ENCODE results near the gene TRDN. TPM values are rescaled to one million over a fixed set of nuclear protein-coding genes. Genes with fewer than 3 reads are reported as not detected.

TRDN gene
- total and polyA plus RNA-seq, 2 donors (not counting 1 experiment from before 2014, with no cell fraction given) = not detected

DNA sequence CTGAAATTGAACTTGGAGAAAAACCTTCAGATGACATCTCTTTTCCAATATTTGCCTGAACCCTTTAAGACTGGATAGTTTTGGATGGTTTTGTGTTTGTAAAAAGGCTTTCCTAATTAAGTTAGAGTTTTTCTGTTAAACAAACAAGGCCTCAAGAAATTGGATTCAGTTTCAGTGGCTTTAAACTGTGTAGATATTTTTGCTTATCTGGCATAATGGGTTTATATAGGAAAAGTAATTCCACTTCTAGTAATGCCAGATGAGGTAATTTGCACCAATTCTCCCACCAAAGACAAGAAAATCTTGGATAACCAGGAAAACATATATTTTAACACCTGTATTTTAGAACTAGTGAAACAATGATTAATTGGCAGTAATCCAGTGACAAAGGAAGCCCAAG lies 12.0 kb upstream of the TRDN start:
- Histone ChIP-seq H3K9ac (ENCODE audit: insufficient read depth, low read length) (no peak overlapping the region), H3K4me2 (ENCODE audit: extremely low read depth, insufficient read depth, low read length) (no peak overlapping the region), H3K4me3 (replicated peaks in 1 of 4; ENCODE audit: control extremely low read depth in 1 of 4, insufficient read depth in 1 of 4, low read depth in 3 of 4, low read length in 4 of 4) (no peak overlapping the region), H3K9me3 (ENCODE audit: control insufficient read depth, insufficient read depth, low read depth, low read length) (no peaks in the 10 kb centered on the region), H3K36me3 (ENCODE audit: control insufficient read depth, insufficient read depth, low read length) (no peaks in the 10 kb centered on the region), H2AFZ (ENCODE audit: low read length) (no peak overlapping the region), H4K20me1 (ENCODE audit: control insufficient read depth, extremely low read depth, insufficient read depth, low read length) (no peaks in the 10 kb centered on the region), H3K27ac (ENCODE audit: insufficient read depth, low read length) (no peak overlapping the region), H3K4me1 (ENCODE audit: control insufficient read depth, extremely low read depth, insufficient read depth, low read length) (no peaks in the 10 kb centered on the region), H3K27me3 (ENCODE audit: control insufficient read depth, insufficient read depth, low read length) (no peaks in the 10 kb centered on the region), H3K79me2 (ENCODE audit: control insufficient read depth, insufficient read depth, low read length) (no peaks in the 10 kb centered on the region)
- TF ChIP-seq, protein P1, sequence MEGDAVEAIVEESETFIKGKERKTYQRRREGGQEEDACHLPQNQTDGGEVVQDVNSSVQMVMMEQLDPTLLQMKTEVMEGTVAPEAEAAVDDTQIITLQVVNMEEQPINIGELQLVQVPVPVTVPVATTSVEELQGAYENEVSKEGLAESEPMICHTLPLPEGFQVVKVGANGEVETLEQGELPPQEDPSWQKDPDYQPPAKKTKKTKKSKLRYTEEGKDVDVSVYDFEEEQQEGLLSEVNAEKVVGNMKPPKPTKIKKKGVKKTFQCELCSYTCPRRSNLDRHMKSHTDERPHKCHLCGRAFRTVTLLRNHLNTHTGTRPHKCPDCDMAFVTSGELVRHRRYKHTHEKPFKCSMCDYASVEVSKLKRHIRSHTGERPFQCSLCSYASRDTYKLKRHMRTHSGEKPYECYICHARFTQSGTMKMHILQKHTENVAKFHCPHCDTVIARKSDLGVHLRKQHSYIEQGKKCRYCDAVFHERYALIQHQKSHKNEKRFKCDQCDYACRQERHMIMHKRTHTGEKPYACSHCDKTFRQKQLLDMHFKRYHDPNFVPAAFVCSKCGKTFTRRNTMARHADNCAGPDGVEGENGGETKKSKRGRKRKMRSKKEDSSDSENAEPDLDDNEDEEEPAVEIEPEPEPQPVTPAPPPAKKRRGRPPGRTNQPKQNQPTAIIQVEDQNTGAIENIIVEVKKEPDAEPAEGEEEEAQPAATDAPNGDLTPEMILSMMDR (conservative IDR thresholded peaks at IDR 0.05 in 1 of 2, IDR thresholded peaks at IDR 0.05 in 1 of 2; ENCODE audit: low read depth in 1 of 2, low read length in 2 of 2) = no peak
- TF ChIP-seq EZH2 (IDR thresholded peaks at IDR 0.05; ENCODE audit: low read length, missing control alignments) = no peak
- DNase-seq (ENCODE audit: low read depth in 2 of 2) = no peak

DNA sequence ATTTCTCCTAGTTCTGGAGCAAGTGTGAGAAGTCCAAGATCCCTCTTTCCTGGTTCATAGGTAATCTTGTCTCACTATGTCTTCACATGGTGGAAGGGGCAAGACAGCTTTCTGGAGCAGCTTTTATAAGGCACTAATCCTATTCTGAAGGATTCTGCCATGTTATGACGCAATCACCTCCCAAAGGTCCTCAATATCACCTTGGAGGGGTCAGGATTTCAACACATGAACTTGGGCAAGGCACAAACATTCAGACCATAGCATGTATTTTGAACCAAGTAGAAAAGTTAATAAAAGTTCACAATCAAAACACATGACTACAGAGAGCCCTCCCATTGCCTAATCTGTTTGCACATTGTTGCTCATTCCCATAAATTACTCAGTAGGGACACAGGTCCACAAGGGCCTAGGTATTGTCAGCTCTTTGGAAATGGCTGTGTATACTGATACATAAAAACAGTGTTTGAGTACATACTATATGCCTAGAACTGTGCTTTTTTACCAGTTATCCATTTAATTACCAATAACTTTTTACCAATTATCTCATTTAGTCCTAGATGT lies 11.3 kb upstream of the TRDN start:
- H3K4me2 ChIP-seq (ENCODE audit: extremely low read depth, insufficient read depth, low read length) = no peak overlapping the region
- no peaks in the 10 kb centered on the region for H3K79me2 ChIP-seq (ENCODE audit: control insufficient read depth, insufficient read depth, low read length)
- no peaks in the 10 kb centered on the region for H3K36me3 ChIP-seq (ENCODE audit: control insufficient read depth, insufficient read depth, low read length)
- TF ChIP-seq EZH2 (IDR thresholded peaks at IDR 0.05; ENCODE audit: low read length, missing control alignments) = no peak
- TF ChIP-seq, protein P1 (conservative IDR thresholded peaks at IDR 0.05 in 1 of 2, IDR thresholded peaks at IDR 0.05 in 1 of 2; ENCODE audit: low read depth in 1 of 2, low read length in 2 of 2) = no peak
- no peaks in the 10 kb centered on the region for H3K27me3 ChIP-seq (ENCODE audit: control insufficient read depth, insufficient read depth, low read length)
- no peaks in the 10 kb centered on the region for H4K20me1 ChIP-seq (ENCODE audit: control insufficient read depth, extremely low read depth, insufficient read depth, low read length)
- H3K4me3 ChIP-seq (replicated peaks in 1 of 4; ENCODE audit: control extremely low read depth in 1 of 4, insufficient read depth in 1 of 4, low read depth in 3 of 4, low read length in 4 of 4) = no peak overlapping the region
- no peak for DNase-seq (ENCODE audit: low read depth in 2 of 2)
- no peak overlapping the region for H3K27ac ChIP-seq (ENCODE audit: insufficient read depth, low read length)
- no peak overlapping the region for H2AFZ ChIP-seq (ENCODE audit: low read length)
- no peaks in the 10 kb centered on the region for H3K9me3 ChIP-seq (ENCODE audit: control insufficient read depth, insufficient read depth, low read depth, low read length)
- no peaks in the 10 kb centered on the region for H3K4me1 ChIP-seq (ENCODE audit: control insufficient read depth, extremely low read depth, insufficient read depth, low read length)
- H3K9ac ChIP-seq (ENCODE audit: insufficient read depth, low read length) = no peak overlapping the region

DNA sequence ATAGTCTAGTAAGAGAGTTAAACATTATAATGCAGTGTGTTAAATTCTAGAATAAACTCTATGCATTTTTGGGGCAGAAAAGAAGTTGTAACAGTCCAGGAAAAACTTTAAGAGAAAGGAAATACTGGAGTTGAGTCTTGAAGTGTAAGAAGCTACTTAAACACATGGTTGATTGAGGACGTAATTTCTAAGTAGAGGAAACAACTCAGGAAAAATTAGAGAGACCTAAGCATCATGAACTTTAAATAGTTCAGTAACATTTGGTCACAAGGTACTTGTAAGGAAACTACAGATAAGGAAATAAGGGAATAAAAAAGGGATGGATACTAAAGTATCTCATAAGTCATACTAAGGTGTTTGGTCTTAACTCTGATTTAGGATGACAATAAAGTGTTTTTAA lies 4.7 kb upstream of the TRDN start:
- no peaks in the 10 kb centered on the region for H3K79me2 ChIP-seq (ENCODE audit: control insufficient read depth, insufficient read depth, low read length)
- no peak overlapping the region for H3K27ac ChIP-seq (ENCODE audit: insufficient read depth, low read length)
- DNase-seq (ENCODE audit: low read depth in 2 of 2) = no peak
- H3K4me2 ChIP-seq (ENCODE audit: extremely low read depth, insufficient read depth, low read length) = no peak overlapping the region
- H3K9me3 ChIP-seq (ENCODE audit: control insufficient read depth, insufficient read depth, low read depth, low read length) = no peaks in the 10 kb centered on the region
- no peak overlapping the region for H3K9ac ChIP-seq (ENCODE audit: insufficient read depth, low read length)
- H4K20me1 ChIP-seq (ENCODE audit: control insufficient read depth, extremely low read depth, insufficient read depth, low read length) = no peaks in the 10 kb centered on the region
- no peak overlapping the region for H3K4me3 ChIP-seq (replicated peaks in 1 of 4; ENCODE audit: control extremely low read depth in 1 of 4, insufficient read depth in 1 of 4, low read depth in 3 of 4, low read length in 4 of 4)
- H3K4me1 ChIP-seq (ENCODE audit: control insufficient read depth, extremely low read depth, insufficient read depth, low read length) = no peaks in the 10 kb centered on the region
- no peaks in the 10 kb centered on the region for H3K27me3 ChIP-seq (ENCODE audit: control insufficient read depth, insufficient read depth, low read length)
- H3K36me3 ChIP-seq (ENCODE audit: control insufficient read depth, insufficient read depth, low read length) = no peaks in the 10 kb centered on the region
- TF ChIP-seq, protein P1 (conservative IDR thresholded peaks at IDR 0.05 in 1 of 2, IDR thresholded peaks at IDR 0.05 in 1 of 2; ENCODE audit: low read depth in 1 of 2, low read length in 2 of 2) = no peak
- TF ChIP-seq EZH2 (IDR thresholded peaks at IDR 0.05; ENCODE audit: low read length, missing control alignments) = no peak
- H2AFZ ChIP-seq (ENCODE audit: low read length) = no peak overlapping the region
